A549 (cell line): Measurements from ENCODE around the gene MRTFB.

ENCODE experiments used
- CTCF ChIP-seq: fragments of >200 bp; sonication (Bioruptor Twin); formaldehyde crosslinking; IDR thresholded peaks from 3 replicates; pipeline ENCODE4 v1.5.1; 2016
- E2F6 ChIP-seq: IDR thresholded peaks from 2 replicates; pipeline ENCODE4 v1.6.1; 2012; ENCODE audit warnings: low read depth, borderline replicate concordance
- POLR2A ChIP-seq: IDR thresholded peaks from 2 replicates; pipeline ENCODE4 v1.6.1; 2012; ENCODE audit warnings: mild to moderate bottlenecking, low read length
- RARB ChIP-seq: fragments of 250-450 bp; sonication (Bioruptor Pico); IDR thresholded peaks from 2 replicates; pipeline ENCODE4 v1.8.0; 2021; ENCODE audit warnings: mild to moderate bottlenecking, moderate library complexity
- RCOR1 ChIP-seq: fragments of 150-350 bp; IDR thresholded peaks from 2 replicates; pipeline ENCODE4 v1.6.1; 2014; ENCODE audit warnings: antibody characterized with exemption, low read length, low read depth
- TF ChIP-seq, protein P1 (sequence below): IDR thresholded peaks from 2 replicates; pipeline ENCODE4 v1.6.1; 2012

GRCh38 chr16:14135704-14136103 is 64.6 kb downstream of the MRTFB start:
- no peak for TF ChIP-seq RCOR1
- TF ChIP-seq POLR2A: no peak
- TF ChIP-seq RARB (CRISPR knock-in tag): no peak
- no peak for TF ChIP-seq E2F6
- no peak for TF ChIP-seq CTCF
- TF ChIP-seq, protein P1, sequence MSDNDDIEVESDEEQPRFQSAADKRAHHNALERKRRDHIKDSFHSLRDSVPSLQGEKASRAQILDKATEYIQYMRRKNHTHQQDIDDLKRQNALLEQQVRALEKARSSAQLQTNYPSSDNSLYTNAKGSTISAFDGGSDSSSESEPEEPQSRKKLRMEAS: no peak
